Activated CD8-positive, alpha-beta T cell treated with anti-CD3 and anti-CD28 coated beads, Interleukin-2, amount 10 ng/mL, durations not matched to agents 7 days and 5 days (primary cell): ENCODE data around the gene L3MBTL4. TPM values are rescaled to one million over a fixed set of nuclear protein-coding genes. Genes with fewer than 3 reads are reported as not detected.
"Not testable (repeated sequence)": the region's sequence is repeated elsewhere in the genome, so short reads cannot be mapped to it uniquely, and the experiment has no call there.

Experiments
- ATAC-seq: fragments of 150-1000 bp; cut with Tn5 transposase; one replicate; pipeline ENCODE4 v1.10.0; 2021; ENCODE audit warnings: moderate library complexity
- CTCF ChIA-PET: fragments of 350-600 bp; sonication (Branson Sonifier 250); formaldehyde crosslinking; loops from one replicate; lab custom pipeline; 2021; ENCODE audit warnings: antibody characterized with exemption; lab: Charles Lee
- POLR2A ChIA-PET: fragments of 350-600 bp; sonication (Branson Sonifier 250); formaldehyde crosslinking; loops from one replicate; lab custom pipeline; 2021; ENCODE audit warnings: antibody characterized with exemption; lab: Charles Lee
- DNase-seq: peaks from one replicate; pipeline ENCODE4 v3.0.0-alpha.2; 2020
- H3K27ac Mint-ChIP-seq: one replicate; pipeline ENCODE4 v1.8.0; 2021; ENCODE audit warnings: mild to moderate bottlenecking, mixed read lengths
- H3K27me3 Mint-ChIP-seq: one replicate; pipeline ENCODE4 v1.8.0; 2021; ENCODE audit warnings: low read depth, mixed read lengths
- H3K36me3 Mint-ChIP-seq: one replicate; pipeline ENCODE4 v1.8.0; 2021; ENCODE audit warnings: low read depth, mixed read lengths
- H3K4me1 Mint-ChIP-seq: one replicate; pipeline ENCODE4 v1.8.0; 2021; ENCODE audit warnings: low read depth, mixed read lengths
- H3K4me3 Mint-ChIP-seq: one replicate; pipeline ENCODE4 v1.8.0; 2021; ENCODE audit warnings: mild to moderate bottlenecking, mixed read lengths
- H3K9me3 Mint-ChIP-seq: one replicate; pipeline ENCODE4 v1.8.0; 2022; ENCODE audit warnings: mixed read lengths; ENCODE audit not compliant: insufficient read depth
- total RNA-seq, 2 experiments: library from RNA; stranded (reverse); gene quantifications; one replicate each; pipeline ENCODE4 v1.2.3, GENCODE V29; 2021

The L3MBTL4 gene
- total RNA-seq, 2 experiments from 2014 or later = not detected

DNA sequence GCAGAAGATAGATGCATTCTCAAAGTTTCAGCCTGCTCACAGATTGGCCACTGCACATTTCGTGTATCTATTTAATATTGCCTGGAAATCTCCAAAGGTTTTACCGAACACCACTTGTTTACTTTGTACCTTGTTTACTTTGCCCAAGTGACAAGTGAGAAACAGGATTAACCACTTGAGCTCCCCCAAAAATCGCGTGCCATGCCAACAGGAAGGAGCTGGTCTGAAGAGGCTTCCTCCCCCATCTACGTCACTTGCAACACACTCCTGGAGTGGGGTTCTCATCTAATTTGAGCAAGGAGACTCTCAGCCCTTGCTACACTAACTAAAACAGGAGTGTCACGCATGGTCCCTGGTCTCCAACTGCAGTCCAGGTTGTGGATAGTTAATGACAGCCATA lies 306.9 kb downstream of the L3MBTL4 start:
- ATAC-seq = no peak
- POLR2A ChIA-PET = no interaction called here
- Mint-ChIP-seq H3K27ac (no peak overlapping the region), H3K27me3 (no peaks in the 10 kb centered on the region), H3K9me3 (no peaks in the 10 kb centered on the region), H3K4me1 (no peaks in the 10 kb centered on the region), H3K36me3 (no peaks in the 10 kb centered on the region), H3K4me3 (no peak overlapping the region)
- DNase-seq = no peak
- CTCF ChIA-PET = no interaction called here

GRCh38 chr18:6106091-6106685 lies 308.5 kb downstream of the L3MBTL4 start:
- Mint-ChIP-seq H3K27ac (no peak overlapping the region), H3K9me3 (no peaks in the 10 kb centered on the region), H3K4me1 (no peaks in the 10 kb centered on the region), H3K27me3 (no peaks in the 10 kb centered on the region), H3K4me3 (no peak overlapping the region), H3K36me3 (no peaks in the 10 kb centered on the region)
- ChIA-PET POLR2A (no interaction called here), CTCF (no interaction called here)
- no peak for DNase-seq
- no peak for ATAC-seq

DNA sequence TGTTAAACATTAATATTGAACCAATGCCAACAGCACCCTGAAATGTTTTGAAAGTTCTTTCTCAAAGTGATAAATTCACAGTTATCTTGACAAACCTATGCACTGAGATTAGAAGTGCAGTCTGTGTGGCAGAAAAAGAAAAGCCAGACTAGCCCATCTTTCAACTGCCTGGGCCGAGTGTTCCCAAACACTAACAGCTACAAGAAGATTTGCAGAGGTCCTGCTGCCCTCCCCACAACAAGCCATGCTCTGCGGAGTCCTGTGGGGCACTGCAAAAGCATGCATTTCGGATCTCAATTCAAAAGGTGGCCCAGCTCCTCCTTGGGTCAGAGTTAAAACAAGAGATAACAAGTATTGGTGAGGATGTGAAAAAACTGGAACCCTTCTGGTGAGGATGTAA lies 311.0 kb downstream of the L3MBTL4 start:
- Mint-ChIP-seq H3K9me3 (no peaks in the 10 kb centered on the region), H3K36me3 (no peaks in the 10 kb centered on the region), H3K4me3 (no peak overlapping the region), H3K27ac (no peak overlapping the region), H3K4me1 (no peaks in the 10 kb centered on the region), H3K27me3 (no peaks in the 10 kb centered on the region)
- no peak for DNase-seq
- CTCF ChIA-PET = no interaction called here
- ATAC-seq = no peak
- POLR2A ChIA-PET = no interaction called here

GRCh38 chr18:6096730-6097129 lies 318.0 kb downstream of the L3MBTL4 start:
- H3K27ac Mint-ChIP-seq = no peak overlapping the region
- DNase-seq = no peak
- no peaks in the 10 kb centered on the region for H3K27me3 Mint-ChIP-seq
- H3K4me3 Mint-ChIP-seq = no peak overlapping the region
- no peaks in the 10 kb centered on the region for H3K9me3 Mint-ChIP-seq
- no peaks in the 10 kb centered on the region for H3K4me1 Mint-ChIP-seq
- no peak for ATAC-seq
- H3K36me3 Mint-ChIP-seq = no peaks in the 10 kb centered on the region
- CTCF ChIA-PET = no interaction called here
- POLR2A ChIA-PET = no interaction called here

GRCh38 chr18:6088432-6088831 lies 326.3 kb downstream of the L3MBTL4 start:
- Mint-ChIP-seq H3K4me3 (no peak overlapping the region), H3K36me3 (no peaks in the 10 kb centered on the region), H3K27me3 (no peaks in the 10 kb centered on the region), H3K9me3 (no peaks in the 10 kb centered on the region), H3K27ac (no peak overlapping the region), H3K4me1 (no peaks in the 10 kb centered on the region)
- ChIA-PET CTCF (no interaction called here), POLR2A (no interaction called here)
- DNase-seq = no peak
- ATAC-seq = no peak

DNA sequence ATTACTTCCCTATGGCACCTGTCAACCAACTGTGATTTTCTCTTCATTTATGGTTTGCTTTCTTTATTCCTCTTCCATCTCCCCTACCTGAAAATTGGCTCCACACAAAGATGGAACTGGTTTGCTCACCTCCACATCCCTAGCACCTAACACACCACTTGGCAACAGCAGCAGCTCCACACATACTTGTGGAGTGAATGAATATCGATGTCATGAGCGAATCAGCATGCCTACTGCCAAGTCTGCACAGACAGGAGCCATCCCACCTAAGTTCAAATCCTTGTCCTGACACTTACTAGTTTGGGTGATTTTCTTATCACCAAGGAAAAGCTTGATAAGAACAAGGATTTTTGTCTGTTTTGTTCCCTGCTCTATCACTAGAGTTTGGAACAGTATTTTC lies 328.0 kb downstream of the L3MBTL4 start:
- no peaks in the 10 kb centered on the region for H3K9me3 Mint-ChIP-seq
- H3K27ac Mint-ChIP-seq = no peak overlapping the region
- ChIA-PET CTCF (no interaction called here), POLR2A (no interaction called here)
- DNase-seq (no peak), ATAC-seq (no peak)
- no peaks in the 10 kb centered on the region for H3K4me1 Mint-ChIP-seq
- no peaks in the 10 kb centered on the region for H3K27me3 Mint-ChIP-seq
- no peak overlapping the region for H3K4me3 Mint-ChIP-seq
- H3K36me3 Mint-ChIP-seq = no peaks in the 10 kb centered on the region

GRCh38 chr18:6079406-6079805 lies 335.3 kb downstream of the L3MBTL4 start:
- no peaks in the 10 kb centered on the region for H3K27me3 Mint-ChIP-seq
- ATAC-seq = no peak
- H3K27ac Mint-ChIP-seq = no peak overlapping the region
- H3K36me3 Mint-ChIP-seq = no peaks in the 10 kb centered on the region
- CTCF ChIA-PET = no interaction called here
- no peaks in the 10 kb centered on the region for H3K9me3 Mint-ChIP-seq
- no peaks in the 10 kb centered on the region for H3K4me1 Mint-ChIP-seq
- no peak for DNase-seq
- POLR2A ChIA-PET = no interaction called here
- H3K4me3 Mint-ChIP-seq = no peak overlapping the region

DNA sequence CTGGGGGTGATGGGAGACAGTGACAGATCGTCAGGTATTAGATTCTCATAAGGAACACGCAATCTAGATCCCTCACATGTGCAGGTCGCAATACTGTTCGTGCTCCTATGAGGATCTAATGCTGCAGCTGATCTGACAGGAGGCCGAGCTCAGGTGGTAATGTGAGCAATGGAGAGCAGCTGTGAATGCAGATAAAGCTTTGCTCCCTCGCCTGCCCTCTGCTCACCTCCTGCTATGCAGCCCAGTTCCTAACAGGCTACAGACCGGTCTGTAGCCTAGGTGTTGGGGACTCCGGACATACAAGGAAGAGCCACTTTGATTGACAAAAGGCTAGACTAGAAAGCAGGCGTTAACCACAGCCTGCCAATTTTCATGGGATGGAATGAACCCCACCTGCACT lies 335.8 kb downstream of the L3MBTL4 start:
- ATAC-seq = no peak
- Mint-ChIP-seq H3K9me3 (no peaks in the 10 kb centered on the region), H3K27me3 (no peaks in the 10 kb centered on the region), H3K36me3 (no peaks in the 10 kb centered on the region), H3K4me1 (no peaks in the 10 kb centered on the region), H3K4me3 (no peak overlapping the region), H3K27ac (no peak overlapping the region)
- DNase-seq = no peak
- ChIA-PET CTCF (no interaction called here), POLR2A (no interaction called here)

DNA sequence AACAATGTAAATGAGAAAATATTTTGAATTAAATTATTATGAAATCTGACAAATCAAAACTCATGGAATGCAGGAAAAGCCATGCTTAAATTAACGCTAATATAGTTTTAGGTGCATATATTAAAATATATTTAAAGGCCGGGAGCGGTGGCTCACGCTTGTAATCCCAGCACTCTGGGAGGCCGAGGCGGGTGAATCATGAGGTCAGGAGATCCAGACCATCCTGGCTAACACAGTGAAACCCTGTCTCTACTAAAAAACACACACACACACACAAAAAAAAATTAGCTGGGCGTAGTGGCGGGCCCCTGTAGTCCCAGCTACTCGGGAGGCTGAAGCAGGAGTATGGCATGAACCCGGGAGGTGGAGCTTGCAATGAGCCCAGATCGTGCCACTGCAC lies 342.3 kb downstream of the L3MBTL4 start:
- H3K4me1 Mint-ChIP-seq, H3K27me3 Mint-ChIP-seq, ATAC-seq, CTCF ChIA-PET, H3K27ac Mint-ChIP-seq, DNase-seq, POLR2A ChIA-PET, H3K4me3 Mint-ChIP-seq, H3K36me3 Mint-ChIP-seq, H3K9me3 Mint-ChIP-seq: not testable (repeated sequence)

GRCh38 chr18:6069539-6069938 lies 345.2 kb downstream of the L3MBTL4 start:
- Mint-ChIP-seq H3K9me3 (peaks cover 4% of the 10 kb centered on the region), H3K4me3 (no peak overlapping the region), H3K36me3 (no peaks in the 10 kb centered on the region), H3K4me1 (no peaks in the 10 kb centered on the region), H3K27ac (no peak overlapping the region), H3K27me3 (no peaks in the 10 kb centered on the region)
- DNase-seq (no peak), ATAC-seq (no peak)
- POLR2A ChIA-PET = no interaction called here
- CTCF ChIA-PET = no interaction called here

DNA sequence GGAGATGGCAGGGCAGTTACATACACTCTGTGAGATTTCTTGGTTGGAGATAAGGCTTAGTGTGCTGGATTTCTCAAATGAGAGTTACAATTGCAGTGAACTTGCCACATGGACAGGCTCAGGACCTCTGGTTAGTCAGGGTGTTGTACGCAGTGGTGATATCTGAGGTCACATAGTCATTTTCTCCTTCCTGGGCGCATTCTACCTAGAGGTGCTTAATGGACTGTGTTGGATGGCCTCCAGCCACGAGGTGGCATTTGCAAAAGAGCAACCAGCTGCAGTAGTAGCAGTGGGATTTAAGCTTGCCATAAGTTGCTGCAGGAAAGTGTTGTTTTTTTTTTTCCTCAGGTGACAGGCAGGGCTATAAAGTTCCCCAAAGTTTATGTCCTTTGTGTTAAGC lies 345.6 kb downstream of the L3MBTL4 start:
- CTCF ChIA-PET = no interaction called here
- POLR2A ChIA-PET = no interaction called here
- Mint-ChIP-seq H3K36me3 (no peaks in the 10 kb centered on the region), H3K27me3 (no peaks in the 10 kb centered on the region), H3K4me3 (no peak overlapping the region), H3K9me3 (peaks cover 4% of the 10 kb centered on the region), H3K4me1 (no peaks in the 10 kb centered on the region), H3K27ac (no peak overlapping the region)
- ATAC-seq (no peak), DNase-seq (no peak)

DNA sequence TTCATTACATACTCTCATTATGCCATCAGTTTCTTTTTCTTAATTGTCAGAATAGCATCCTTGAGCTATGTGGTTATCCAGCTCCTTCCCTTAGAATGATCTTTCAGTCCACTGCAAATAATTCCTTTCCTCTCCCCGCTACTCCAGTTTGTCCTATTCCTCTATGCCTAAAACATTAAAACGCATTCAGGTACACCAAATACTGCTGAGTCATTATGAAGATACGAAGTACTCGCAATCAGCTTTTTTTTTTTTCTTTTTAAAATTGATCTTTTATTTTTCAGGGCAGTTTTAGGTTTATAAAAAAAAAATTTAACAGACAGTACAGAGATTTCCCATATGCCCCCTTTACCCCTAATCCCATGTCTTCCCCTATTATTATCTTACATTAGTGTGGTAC lies 354.6 kb downstream of the L3MBTL4 start:
- ChIA-PET CTCF (no interaction called here), POLR2A (no interaction called here)
- DNase-seq (no peak), ATAC-seq (no peak)
- no peaks in the 10 kb centered on the region for H3K27me3 Mint-ChIP-seq
- H3K9me3 Mint-ChIP-seq = no peaks in the 10 kb centered on the region
- no peaks in the 10 kb centered on the region for H3K36me3 Mint-ChIP-seq
- H3K4me3 Mint-ChIP-seq = no peak overlapping the region
- no peak overlapping the region for H3K27ac Mint-ChIP-seq
- H3K4me1 Mint-ChIP-seq = peaks cover 2% of the 10 kb centered on the region

DNA sequence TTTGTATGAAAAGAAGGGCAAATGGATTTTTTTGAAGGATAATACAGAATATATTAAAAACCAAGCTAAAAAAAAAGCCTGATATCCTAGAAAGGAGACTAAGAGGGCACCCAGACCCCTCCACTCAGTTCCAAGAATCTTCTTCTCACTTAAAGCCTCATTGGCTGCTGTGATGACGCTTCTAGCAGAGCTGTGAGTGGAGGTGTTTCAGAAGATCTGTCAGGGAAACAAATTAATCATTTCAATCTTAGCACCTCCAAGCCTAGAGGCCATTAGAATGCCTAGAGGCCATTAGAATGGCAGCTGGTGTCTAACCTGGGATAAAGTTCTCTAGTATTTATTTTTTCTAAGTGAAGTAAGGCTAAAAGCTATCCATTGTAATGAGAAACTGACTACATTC lies 355.2 kb downstream of the L3MBTL4 start:
- Mint-ChIP-seq H3K4me1 (peaks cover 2% of the 10 kb centered on the region), H3K9me3 (no peaks in the 10 kb centered on the region), H3K4me3 (no peak overlapping the region), H3K36me3 (no peaks in the 10 kb centered on the region), H3K27me3 (no peaks in the 10 kb centered on the region), H3K27ac (no peak overlapping the region)
- ChIA-PET CTCF (no interaction called here), POLR2A (no interaction called here)
- DNase-seq (no peak), ATAC-seq (no peak)
